ENCODE measurements around the gene HMG20A. TPM values are rescaled to one million over a fixed set of nuclear protein-coding genes. Genes with fewer than 3 reads are reported as not detected.

HMG20A gene
- total and polyA plus RNA-seq, 10 of the 15 experiments (the other 5 are each of a cell fraction or from before 2014, with no cell fraction given): 30.0 to 98.7 (median 46.8) TPM

DNA sequence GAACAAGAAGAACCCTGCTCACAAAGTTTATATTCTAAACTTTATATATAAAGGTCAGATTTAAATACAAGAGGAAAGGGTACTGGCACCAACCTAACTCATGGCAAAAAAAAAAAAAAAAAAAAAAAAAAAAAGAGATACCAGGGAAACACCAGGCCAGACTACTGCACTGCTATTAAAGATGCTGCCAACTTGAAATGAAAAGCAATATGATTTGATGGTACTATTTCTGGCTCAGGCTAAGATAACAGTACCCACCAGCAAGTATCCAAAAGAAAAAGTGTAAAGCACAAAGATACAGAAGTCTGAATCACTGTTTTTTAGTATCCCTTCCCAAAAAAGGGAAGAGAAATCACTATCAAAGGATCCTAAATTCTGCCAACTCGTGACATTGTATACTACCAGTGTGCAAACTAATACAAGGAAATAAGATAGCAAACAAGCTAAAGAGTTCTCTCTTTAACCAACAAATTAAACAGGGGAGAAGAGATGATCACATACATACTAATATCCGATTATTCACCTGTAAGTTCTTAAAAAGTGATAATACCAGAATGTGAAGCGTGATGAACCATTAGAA is 29.2 kb upstream of the HMG20A start:
- SMC1A ChIA-PET (ENCODE audit: uncharacterized antibody, unreplicated experiment): interaction anchor here (1.1 to 2.0 kb wide), 4 partner anchors 8 to 14 kb away, joined by 3 to 7 read pairs (median 4); no protein-coding TSS in a partner anchor
- TF ChIP-seq TARDBP (IDR thresholded peaks at IDR 0.05; ENCODE audit: borderline replicate concordance) (no peak), RB1 (IDR thresholded peaks at IDR 0.05; ENCODE audit: borderline replicate concordance) (no peak), E2F8 (IDR thresholded peaks at IDR 0.05; ENCODE audit: low read depth, partially characterized antibody) (no peak), RAD21 (IDR thresholded peaks at IDR 0.05; ENCODE audit: insufficient read depth, low read depth, low read length) (no peak), ATF2 (IDR thresholded peaks at IDR 0.05; ENCODE audit: low read length) (no peak), NFIC (IDR thresholded peaks at IDR 0.05; ENCODE audit: low read depth, low read length) (no peak), FOXK2 (IDR thresholded peaks at IDR 0.05) (no peak), RFX5 (IDR thresholded peaks at IDR 0.05; ENCODE audit: low read depth, low read length) (no peak), SP1 (IDR thresholded peaks at IDR 0.05; ENCODE audit: low read depth, low read length) (no peak), EP300 (IDR thresholded peaks at IDR 0.05; ENCODE audit: borderline replicate concordance in 1 of 2, control insufficient read depth in 1 of 2, low read depth in 2 of 2, low read length in 2 of 2) (no peak), CHD2 (IDR thresholded peaks at IDR 0.05; ENCODE audit: borderline replicate concordance, low read depth, low read length) (no peak), HCFC1 (IDR thresholded peaks at IDR 0.05; ENCODE audit: low read length) (no peak), IKZF1 (conservative IDR thresholded peaks at IDR 0.05) (no peak)
- TF ChIP-seq, protein P1, sequence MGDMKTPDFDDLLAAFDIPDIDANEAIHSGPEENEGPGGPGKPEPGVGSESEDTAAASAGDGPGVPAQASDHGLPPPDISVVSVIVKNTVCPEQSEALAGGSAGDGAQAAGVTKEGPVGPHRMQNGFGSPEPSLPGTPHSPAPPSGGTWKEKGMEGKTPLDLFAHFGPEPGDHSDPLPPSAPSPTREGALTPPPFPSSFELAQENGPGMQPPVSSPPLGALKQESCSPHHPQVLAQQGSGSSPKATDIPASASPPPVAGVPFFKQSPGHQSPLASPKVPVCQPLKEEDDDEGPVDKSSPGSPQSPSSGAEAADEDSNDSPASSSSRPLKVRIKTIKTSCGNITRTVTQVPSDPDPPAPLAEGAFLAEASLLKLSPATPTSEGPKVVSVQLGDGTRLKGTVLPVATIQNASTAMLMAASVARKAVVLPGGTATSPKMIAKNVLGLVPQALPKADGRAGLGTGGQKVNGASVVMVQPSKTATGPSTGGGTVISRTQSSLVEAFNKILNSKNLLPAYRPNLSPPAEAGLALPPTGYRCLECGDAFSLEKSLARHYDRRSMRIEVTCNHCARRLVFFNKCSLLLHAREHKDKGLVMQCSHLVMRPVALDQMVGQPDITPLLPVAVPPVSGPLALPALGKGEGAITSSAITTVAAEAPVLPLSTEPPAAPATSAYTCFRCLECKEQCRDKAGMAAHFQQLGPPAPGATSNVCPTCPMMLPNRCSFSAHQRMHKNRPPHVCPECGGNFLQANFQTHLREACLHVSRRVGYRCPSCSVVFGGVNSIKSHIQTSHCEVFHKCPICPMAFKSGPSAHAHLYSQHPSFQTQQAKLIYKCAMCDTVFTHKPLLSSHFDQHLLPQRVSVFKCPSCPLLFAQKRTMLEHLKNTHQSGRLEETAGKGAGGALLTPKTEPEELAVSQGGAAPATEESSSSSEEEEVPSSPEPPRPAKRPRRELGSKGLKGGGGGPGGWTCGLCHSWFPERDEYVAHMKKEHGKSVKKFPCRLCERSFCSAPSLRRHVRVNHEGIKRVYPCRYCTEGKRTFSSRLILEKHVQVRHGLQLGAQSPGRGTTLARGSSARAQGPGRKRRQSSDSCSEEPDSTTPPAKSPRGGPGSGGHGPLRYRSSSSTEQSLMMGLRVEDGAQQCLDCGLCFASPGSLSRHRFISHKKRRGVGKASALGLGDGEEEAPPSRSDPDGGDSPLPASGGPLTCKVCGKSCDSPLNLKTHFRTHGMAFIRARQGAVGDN (IDR thresholded peaks at IDR 0.05): no peak
- TF ChIP-seq, protein P2, sequence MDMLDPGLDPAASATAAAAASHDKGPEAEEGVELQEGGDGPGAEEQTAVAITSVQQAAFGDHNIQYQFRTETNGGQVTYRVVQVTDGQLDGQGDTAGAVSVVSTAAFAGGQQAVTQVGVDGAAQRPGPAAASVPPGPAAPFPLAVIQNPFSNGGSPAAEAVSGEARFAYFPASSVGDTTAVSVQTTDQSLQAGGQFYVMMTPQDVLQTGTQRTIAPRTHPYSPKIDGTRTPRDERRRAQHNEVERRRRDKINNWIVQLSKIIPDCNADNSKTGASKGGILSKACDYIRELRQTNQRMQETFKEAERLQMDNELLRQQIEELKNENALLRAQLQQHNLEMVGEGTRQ (IDR thresholded peaks at IDR 0.05; ENCODE audit: borderline replicate concordance, low read depth, low read length): no peak

More for the DNA sequence above, 29.2 kb upstream of the HMG20A start:
- Histone ChIP-seq H3K36me3 (ENCODE audit: control insufficient read depth in 2 of 2, insufficient read depth in 2 of 2, low read length in 1 of 2) (no peaks in the 10 kb centered on the region), H3K79me2 (ENCODE audit: control insufficient read depth, insufficient read depth, low read length) (no peaks in the 10 kb centered on the region; the same call in 1 of the 2 replicates), H3K27ac (ENCODE audit: control insufficient read depth, insufficient read depth) (no peak overlapping the region), H3K4me3 (no peak overlapping the region), H2AFZ (ENCODE audit: control insufficient read depth, low read depth, low read length) (no peak overlapping the region), H3K4me1 (ENCODE audit: control insufficient read depth, insufficient read depth, low read length) (no peaks in the 10 kb centered on the region), H3K27me3 (replicated peaks in 1 of 2; ENCODE audit: control insufficient read depth in 2 of 2, insufficient read depth in 2 of 2, low read length in 1 of 2) (no peaks in the 10 kb centered on the region), H3K9me3 (replicated peaks; ENCODE audit: control insufficient read depth, insufficient read depth, low read length) (peaks cover 9% of the 10 kb centered on the region), H3K4me2 (ENCODE audit: control insufficient read depth, insufficient read depth) (no peak overlapping the region), H3K9ac (ENCODE audit: control insufficient read depth, insufficient read depth, low read length) (no peak overlapping the region), H4K20me1 (ENCODE audit: control insufficient read depth, insufficient read depth) (no peaks in the 10 kb centered on the region)
- in situ Hi-C loops (cut with MboI) (no loop called here), intact Hi-C loops (cut with micrococcal nuclease; ENCODE audit: unreplicated experiment) (no loop called here)
- WGBS (ENCODE audit: insufficient coverage, insufficient replicate concordance, low lambda C conversion rate, missing lambda C conversion rate): 64% methylated on average over 3 of the region's 3 CpGs
- ChIA-PET POLR2A (interaction anchor here (0.7 to 1.4 kb wide), 3 partner anchors 14 to 45 kb away, joined by 3 to 5 read pairs (median 3); no protein-coding TSS in a partner anchor), CTCF (interaction anchor here (1.5 to 2.1 kb wide), 2 partner anchors 8 to 14 kb away, joined by 3 to 6 read pairs; no protein-coding TSS in a partner anchor), RAD21 (ENCODE audit: unreplicated experiment) (interaction anchor here (0.7 to 1.0 kb wide), 2 partner anchors 18 to 30 kb away, joined by 3 read pairs; no protein-coding TSS in a partner anchor)
- FAIRE-seq (no peak), ATAC-seq (no peak), DNase-seq (ENCODE audit: low read depth, low spot score) (no peak)
- BruUV-seq (replicated peaks): no TSS peak
